SK-N-SH (cell line): ENCODE results near the gene SBSN. TPM values are rescaled to one million over a fixed set of nuclear protein-coding genes. Genes with fewer than 3 reads are reported as not detected.

Experiments used
- CTCF ChIA-PET: fragments of 300-600, 350-600 bp; formaldehyde crosslinking; extraction: SDS; loops from one replicate; lab custom pipeline; 2021; lab: Yijun Ruan, JAX
- POLR2A ChIA-PET: fragments of 350-600 bp; sonication (Branson Sonifier 250); formaldehyde crosslinking; extraction: SDS; loops from one replicate; lab custom pipeline; 2020; ENCODE audit warnings: antibody characterized with exemption, inconsistent platforms; lab: Yijun Ruan, JAX
- DNase-seq: peaks from one replicate; pipeline ENCODE4 v3.0.0; 2012
- H2AFZ ChIP-seq: fragments of 200-600 bp; sonication (generic); 2 replicates; pipeline ENCODE4 v1.8.1; 2016; ENCODE audit warnings: antibody characterized with exemption, mild to moderate bottlenecking, low read depth
- H3F3A ChIP-seq: fragments of 200-600 bp; sonication (generic); replicated peaks from 2 replicates; pipeline ENCODE3; 2016; ENCODE audit warnings: antibody characterized with exemption, mild to moderate bottlenecking; ENCODE audit not compliant: insufficient read depth
- H3K27ac ChIP-seq, 2 experiments: fragments of 200-500 bp in 1 of 2; fragments of 200-600 bp in 1 of 2; sonication (Bioruptor generic) in 1 of 2; sonication (generic), shearing (Covaris generic) in 1 of 2; 2 replicates each; pipeline versions ENCODE4 v1.5.1 to v1.6.1; 2014 to 2016; ENCODE audit warnings: low read depth in 2 of 2, inconsistent platforms in 1 of 2, low read length in 1 of 2, mild to moderate bottlenecking in 1 of 2, mixed read lengths in 1 of 2
- H3K27me3 ChIP-seq: fragments of 200-600 bp; sonication (generic), shearing (Covaris generic); 2 replicates; pipeline ENCODE4 v1.6.1; 2016; ENCODE audit warnings: mixed run types; ENCODE audit not compliant: insufficient read depth
- H3K36me3 ChIP-seq, 2 experiments: fragments of 200-500 bp in 1 of 2; fragments of 200-600 bp in 1 of 2; sonication (Bioruptor generic) in 1 of 2; sonication (generic) in 1 of 2; replicated peaks in 1 of 2; 2 replicates each; pipeline versions ENCODE3 to v1.5.1; 2014 to 2016; ENCODE audit warnings: low read length in 1 of 2, mild to moderate bottlenecking in 1 of 2; ENCODE audit not compliant: insufficient read depth in 2 of 2, control insufficient read depth in 1 of 2
- H3K4me1 ChIP-seq, 2 experiments: fragments of 200-500 bp in 1 of 2; fragments of 200-600 bp in 1 of 2; sonication (Bioruptor generic) in 1 of 2; sonication (generic), shearing (Covaris generic) in 1 of 2; 2 replicates each; pipeline versions ENCODE4 v1.5.1 to v1.6.1; 2014 to 2016; ENCODE audit warnings: low read depth in 1 of 2, low read length in 1 of 2, mixed run types in 1 of 2; ENCODE audit not compliant: insufficient read depth in 2 of 2, control insufficient read depth in 1 of 2
- H3K4me2 ChIP-seq: fragments of 200-600 bp; sonication (generic), shearing (Covaris generic); 2 replicates; pipeline ENCODE4 v1.6.1; 2017; ENCODE audit warnings: mixed run types
- H3K4me3 ChIP-seq, 2 experiments: fragments of 200-500 bp in 1 of 2; fragments of 200-600 bp in 1 of 2; sonication (Bioruptor generic) in 1 of 2; sonication (generic), shearing (Covaris generic) in 1 of 2; 2 replicates each; pipeline versions ENCODE4 v1.5.1 to v1.8.1; 2014 to 2016; ENCODE audit warnings: low read depth in 2 of 2, inconsistent platforms in 1 of 2, low read length in 1 of 2, mild to moderate bottlenecking in 1 of 2, mixed read lengths in 1 of 2, moderate library complexity in 1 of 2
- H3K79me2 ChIP-seq: fragments of 200-600 bp; sonication (generic); 2 replicates; pipeline ENCODE4 v1.8.1; 2017; ENCODE audit warnings: mild to moderate bottlenecking; ENCODE audit not compliant: insufficient read depth
- H3K9ac ChIP-seq: fragments of 200-600 bp; sonication (generic); 2 replicates; pipeline ENCODE4 v1.6.1; 2017; ENCODE audit warnings: mixed run types
- H3K9me2 ChIP-seq: fragments of 200-600 bp; sonication (generic); 2 replicates; pipeline ENCODE4 v1.6.1; 2017; ENCODE audit warnings: mixed run types
- H3K9me3 ChIP-seq: fragments of 200-600 bp; sonication (generic); 2 replicates; pipeline ENCODE4 v1.6.1; 2017; ENCODE audit warnings: mixed run types, mild to moderate bottlenecking, moderate library complexity
- H4K20me1 ChIP-seq: fragments of 200-600 bp; sonication (generic); 2 replicates; pipeline ENCODE4 v1.6.1; 2017; ENCODE audit warnings: mild to moderate bottlenecking, mixed run types; ENCODE audit not compliant: insufficient read depth
- CHD2 ChIP-seq: fragments of 150-350 bp; IDR thresholded peaks from 2 replicates; pipeline ENCODE4 v1.6.1; 2018; ENCODE audit warnings: low read length; ENCODE audit not compliant: partially characterized antibody
- ELF1 ChIP-seq: IDR thresholded peaks from 2 replicates; pipeline ENCODE4 v1.4.0; 2012
- EP300 ChIP-seq, 2 experiments: IDR thresholded peaks; 2 replicates each; pipeline versions ENCODE4 v1.4.0 to v1.6.1; 2012; ENCODE audit warnings: borderline replicate concordance in 1 of 2, low read depth in 1 of 2, low read length in 1 of 2
- FOXJ3 ChIP-seq: sonication (generic); formaldehyde crosslinking; IDR thresholded peaks from 2 replicates; pipeline ENCODE4 v1.5.1; 2020; ENCODE audit warnings: mild to moderate bottlenecking, missing genetic modification reagents
- FOXM1 ChIP-seq: IDR thresholded peaks from 2 replicates; pipeline ENCODE4 v1.4.0; 2012; ENCODE audit warnings: low read depth, mild to moderate bottlenecking
- GATA2 ChIP-seq: sonication (generic); formaldehyde crosslinking; IDR thresholded peaks from 2 replicates; pipeline ENCODE4 v1.5.0; 2020; ENCODE audit warnings: mild to moderate bottlenecking, missing genetic modification reagents
- JUND ChIP-seq: IDR thresholded peaks from 2 replicates; pipeline ENCODE4 v1.4.0; 2012
- RAD21 ChIP-seq: IDR thresholded peaks from 2 replicates; pipeline ENCODE4 v1.6.1; 2012; ENCODE audit warnings: mild to moderate bottlenecking, low read length
- RFX5 ChIP-seq: IDR thresholded peaks from 2 replicates; pipeline ENCODE4 v1.6.1; 2012; ENCODE audit warnings: mild to moderate bottlenecking, improper control_type of control experiment, low read length
- SMC3 ChIP-seq: IDR thresholded peaks from 2 replicates; pipeline ENCODE4 v1.6.1; 2012; ENCODE audit warnings: low read depth, low read length, improper control_type of control experiment
- TCF12 ChIP-seq: IDR thresholded peaks from 2 replicates; pipeline ENCODE4 v1.4.0; 2012
- YY1 ChIP-seq: IDR thresholded peaks from 2 replicates; pipeline ENCODE4 v1.4.0; 2012; ENCODE audit warnings: low read depth, mild to moderate bottlenecking
- WGBS: methylation state at CpG from one replicate; pipeline ENCODE4 v1.1.6; 2017; ENCODE audit warnings: low lambda C conversion rate; 5-methylcytosine and 5-hydroxymethylcytosine counted together
- polyA plus RNA-seq, 3 experiments: library from polyadenylated mRNA; depleted of rRNA; stranded (reverse); fragments of >200 nt; gene quantifications; 2 replicates each; pipeline ENCODE4 v1.2.3, GENCODE V29; 2012
- TF ChIP-seq, protein P1 (sequence below): fragments of 150-350 bp; IDR thresholded peaks from 2 replicates; pipeline ENCODE4 v1.6.1; 2017; ENCODE audit warnings: antibody characterized with exemption, low read length, low read depth, borderline replicate concordance
- TF ChIP-seq, protein P2 (sequence below): fragments of 150-350 bp; IDR thresholded peaks from 2 replicates; pipeline ENCODE4 v1.6.1; 2016; ENCODE audit warnings: mild to moderate bottlenecking, low read depth, low read length
- TF ChIP-seq, protein P3 (sequence below): IDR thresholded peaks from 2 replicates; pipeline ENCODE4 v1.6.1; 2012; ENCODE audit warnings: mild to moderate bottlenecking, low read depth, low read length, moderate library complexity

The SBSN gene
- polyA plus RNA-seq, 1 of the 3 experiments (the other 2 are of a cell fraction): 0.25 TPM

DNA sequence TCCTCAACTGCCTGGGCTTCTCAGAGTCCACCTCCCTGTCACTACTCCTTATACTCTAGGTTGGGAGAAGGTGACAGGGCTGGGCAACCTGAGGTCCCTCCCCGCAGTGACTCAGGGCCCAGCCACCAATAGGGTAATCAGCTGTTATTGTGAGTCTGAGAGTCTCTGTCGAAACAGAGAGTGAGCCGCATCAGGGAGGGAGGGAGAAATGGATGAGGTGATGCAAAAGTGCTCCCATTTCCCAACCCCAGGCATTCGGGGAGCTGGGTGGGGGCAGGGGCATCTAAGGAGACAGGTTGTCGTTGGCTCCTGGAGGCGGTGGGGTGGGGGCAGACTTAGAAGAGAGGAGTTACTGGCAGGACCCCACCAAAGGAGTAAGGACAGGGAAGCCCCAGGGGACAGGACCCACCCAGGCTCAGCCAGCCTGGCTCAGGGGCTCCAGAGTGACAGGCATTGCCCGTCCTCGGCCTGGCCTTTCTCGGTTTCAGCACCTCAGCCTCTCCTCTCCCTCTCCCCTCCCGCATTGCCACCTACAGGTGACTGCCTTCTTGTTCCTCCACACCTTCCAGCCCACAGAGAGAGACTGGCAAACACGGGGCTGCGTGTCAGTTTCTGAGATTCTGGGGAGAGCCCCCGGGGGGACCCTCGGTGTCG is 14.4 kb downstream of the SBSN start, which contains the start of gene DMKN:
Gene DMKN (minus strand): TSS at position 22 of the 654 bp plus-strand sequence. CDS start 174 bp downstream, outside the sequence.
- POLR2A ChIA-PET: no interaction called here
- WGBS: 22% methylated on average over 15 of the region's 15 CpGs

DNA sequence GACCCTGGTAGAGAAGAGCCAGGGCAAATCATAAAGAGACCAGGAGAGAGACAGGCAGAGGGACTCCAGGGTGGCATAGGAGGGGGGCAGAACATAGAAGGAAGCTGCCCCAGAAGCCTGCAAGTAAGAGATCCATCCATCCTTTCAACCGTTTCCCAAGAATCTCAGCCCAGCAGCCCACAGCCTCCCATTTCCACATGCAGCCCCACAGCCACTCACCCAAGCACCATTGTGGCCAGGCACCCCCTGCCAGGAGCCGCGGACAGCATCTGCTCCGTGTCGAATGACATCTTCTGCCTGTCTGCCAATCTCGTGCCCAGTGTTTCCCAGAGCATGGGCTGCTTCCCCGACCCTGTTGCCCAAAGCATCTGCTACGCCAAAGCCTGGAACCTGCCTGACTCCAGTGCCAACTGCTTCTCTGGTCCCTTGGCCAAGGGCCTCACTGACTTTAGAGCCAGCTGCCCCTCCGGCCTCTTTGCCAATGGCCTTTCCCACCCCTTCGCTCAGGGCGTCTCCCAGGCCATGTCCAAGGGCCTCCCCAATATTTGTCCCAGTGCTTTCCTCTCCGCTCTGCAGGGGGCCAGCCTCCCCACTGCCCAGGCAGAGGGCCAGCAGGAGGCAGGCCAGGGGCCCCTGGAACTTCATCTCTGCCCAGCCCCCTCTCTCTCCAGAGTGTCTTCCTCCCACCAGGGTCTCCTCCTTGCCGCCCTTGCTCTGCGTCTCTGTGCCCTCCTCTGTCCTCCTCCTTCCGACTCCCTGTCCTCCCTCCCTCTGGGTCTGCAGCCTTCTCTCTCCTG is 15.1 kb downstream of the SBSN start:
- TF ChIP-seq RAD21 (no peak), CHD2 (no peak), TCF12 (no peak), JUND (no peak), FOXJ3 (CRISPR knock-in tag) (no peak), GATA2 (no peak), FOXM1 (no peak), YY1 (no peak), RFX5 (no peak), EP300 (IDR thresholded peaks at IDR 0.05; ENCODE audit: borderline replicate concordance in 1 of 2, low read depth in 1 of 2, low read length in 1 of 2) (no peak), ELF1 (no peak)
- TF ChIP-seq, protein P1, sequence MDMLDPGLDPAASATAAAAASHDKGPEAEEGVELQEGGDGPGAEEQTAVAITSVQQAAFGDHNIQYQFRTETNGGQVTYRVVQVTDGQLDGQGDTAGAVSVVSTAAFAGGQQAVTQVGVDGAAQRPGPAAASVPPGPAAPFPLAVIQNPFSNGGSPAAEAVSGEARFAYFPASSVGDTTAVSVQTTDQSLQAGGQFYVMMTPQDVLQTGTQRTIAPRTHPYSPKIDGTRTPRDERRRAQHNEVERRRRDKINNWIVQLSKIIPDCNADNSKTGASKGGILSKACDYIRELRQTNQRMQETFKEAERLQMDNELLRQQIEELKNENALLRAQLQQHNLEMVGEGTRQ: no peak
- TF ChIP-seq, protein P2, sequence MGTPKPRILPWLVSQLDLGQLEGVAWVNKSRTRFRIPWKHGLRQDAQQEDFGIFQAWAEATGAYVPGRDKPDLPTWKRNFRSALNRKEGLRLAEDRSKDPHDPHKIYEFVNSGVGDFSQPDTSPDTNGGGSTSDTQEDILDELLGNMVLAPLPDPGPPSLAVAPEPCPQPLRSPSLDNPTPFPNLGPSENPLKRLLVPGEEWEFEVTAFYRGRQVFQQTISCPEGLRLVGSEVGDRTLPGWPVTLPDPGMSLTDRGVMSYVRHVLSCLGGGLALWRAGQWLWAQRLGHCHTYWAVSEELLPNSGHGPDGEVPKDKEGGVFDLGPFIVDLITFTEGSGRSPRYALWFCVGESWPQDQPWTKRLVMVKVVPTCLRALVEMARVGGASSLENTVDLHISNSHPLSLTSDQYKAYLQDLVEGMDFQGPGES: no peak
- TF ChIP-seq, protein P3, sequence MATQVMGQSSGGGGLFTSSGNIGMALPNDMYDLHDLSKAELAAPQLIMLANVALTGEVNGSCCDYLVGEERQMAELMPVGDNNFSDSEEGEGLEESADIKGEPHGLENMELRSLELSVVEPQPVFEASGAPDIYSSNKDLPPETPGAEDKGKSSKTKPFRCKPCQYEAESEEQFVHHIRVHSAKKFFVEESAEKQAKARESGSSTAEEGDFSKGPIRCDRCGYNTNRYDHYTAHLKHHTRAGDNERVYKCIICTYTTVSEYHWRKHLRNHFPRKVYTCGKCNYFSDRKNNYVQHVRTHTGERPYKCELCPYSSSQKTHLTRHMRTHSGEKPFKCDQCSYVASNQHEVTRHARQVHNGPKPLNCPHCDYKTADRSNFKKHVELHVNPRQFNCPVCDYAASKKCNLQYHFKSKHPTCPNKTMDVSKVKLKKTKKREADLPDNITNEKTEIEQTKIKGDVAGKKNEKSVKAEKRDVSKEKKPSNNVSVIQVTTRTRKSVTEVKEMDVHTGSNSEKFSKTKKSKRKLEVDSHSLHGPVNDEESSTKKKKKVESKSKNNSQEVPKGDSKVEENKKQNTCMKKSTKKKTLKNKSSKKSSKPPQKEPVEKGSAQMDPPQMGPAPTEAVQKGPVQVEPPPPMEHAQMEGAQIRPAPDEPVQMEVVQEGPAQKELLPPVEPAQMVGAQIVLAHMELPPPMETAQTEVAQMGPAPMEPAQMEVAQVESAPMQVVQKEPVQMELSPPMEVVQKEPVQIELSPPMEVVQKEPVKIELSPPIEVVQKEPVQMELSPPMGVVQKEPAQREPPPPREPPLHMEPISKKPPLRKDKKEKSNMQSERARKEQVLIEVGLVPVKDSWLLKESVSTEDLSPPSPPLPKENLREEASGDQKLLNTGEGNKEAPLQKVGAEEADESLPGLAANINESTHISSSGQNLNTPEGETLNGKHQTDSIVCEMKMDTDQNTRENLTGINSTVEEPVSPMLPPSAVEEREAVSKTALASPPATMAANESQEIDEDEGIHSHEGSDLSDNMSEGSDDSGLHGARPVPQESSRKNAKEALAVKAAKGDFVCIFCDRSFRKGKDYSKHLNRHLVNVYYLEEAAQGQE: no peak
- 17% methylated on average over 15 of the region's 15 CpGs for WGBS
- no peaks in the 10 kb centered on the region for H3K79me2 ChIP-seq
- peaks cover 56% of the 10 kb centered on the region for H3K27me3 ChIP-seq
- no peaks in the 10 kb centered on the region for H3F3A ChIP-seq
- no peak overlapping the region for H3K4me3 ChIP-seq
- CTCF ChIA-PET: interaction anchor here (1.2 to 1.5 kb wide), 3 partner anchors 18 to 45 kb away, joined by 3 to 9 read pairs (median 4); no protein-coding TSS in a partner anchor
- H3K4me2 ChIP-seq: no peak overlapping the region
- no peaks in the 10 kb centered on the region for H3K9me2 ChIP-seq
- no peaks in the 10 kb centered on the region for H4K20me1 ChIP-seq
- H3K9ac ChIP-seq: no peak overlapping the region
- DNase-seq: no peak
- no peak overlapping the region for H3K27ac ChIP-seq
- H2AFZ ChIP-seq: no peak overlapping the region
- H3K36me3 ChIP-seq: no peaks in the 10 kb centered on the region
- POLR2A ChIA-PET: no interaction called here
- H3K4me1 ChIP-seq: no peaks in the 10 kb centered on the region; a peak in 2 of 4 replicates
- H3K9me3 ChIP-seq: no peaks in the 10 kb centered on the region

More for the DNA sequence above, 14.4 kb downstream of the SBSN start, which contains the start of gene DMKN:
- H4K20me1 ChIP-seq: no peaks in the 10 kb centered on the region
- no peaks in the 10 kb centered on the region; a peak in 2 of 4 replicates for H3K4me1 ChIP-seq
- H3K27me3 ChIP-seq: peaks cover 49% of the 10 kb centered on the region
- no peaks in the 10 kb centered on the region for H3K36me3 ChIP-seq
- H3F3A ChIP-seq: no peaks in the 10 kb centered on the region
- CTCF ChIA-PET: interaction anchor here (0.6 to 1.5 kb wide), 3 partner anchors 24 to 51 kb away, joined by 3 to 4 read pairs (median 3); no protein-coding TSS in a partner anchor
- no peak within 1 kb of the TSS for H3K9ac ChIP-seq
- no peak within 1 kb of the TSS for H3K27ac ChIP-seq
- DNase-seq: no peak
- no peaks in the 10 kb centered on the region for H3K9me2 ChIP-seq
- TF ChIP-seq SMC3: no peak
- no peak within 1 kb of the TSS for H2AFZ ChIP-seq
- H3K9me3 ChIP-seq: no peaks in the 10 kb centered on the region
- no peak within 1 kb of the TSS for H3K4me3 ChIP-seq
- no peak within 1 kb of the TSS for H3K4me2 ChIP-seq
- no peaks in the 10 kb centered on the region for H3K79me2 ChIP-seq
